OCI-LY7 (cell line): ENCODE measurements around the gene AUTS2. TPM values are rescaled to one million over a fixed set of nuclear protein-coding genes. Genes with fewer than 3 reads are reported as not detected.
A peak's percentile ranks its signal among the peaks of the same experiment; 100 is the strongest.

Experiments
- BruUV-seq: library from RNA; stranded (reverse); fragments of 400-500 nt; replicated peaks from 2 replicates; lab custom pipeline; 2021; lab: Mats Ljungman, UMichigan
- CTCF ChIA-PET: fragments of 300-600 bp; sonication (Branson Sonifier 250); formaldehyde crosslinking; loops from one replicate; lab custom pipeline; 2022; ENCODE audit warnings: antibody characterized with exemption; ENCODE audit not compliant: unreplicated experiment; lab: Charles Lee
- POLR2A ChIA-PET: fragments of 300-600 bp; sonication (Branson Sonifier 250); formaldehyde crosslinking; loops from one replicate; lab custom pipeline; 2022; ENCODE audit warnings: antibody characterized with exemption; lab: Charles Lee
- DNase-seq: peaks from one replicate; pipeline ENCODE4 v3.0.0-alpha.2; 2015; ENCODE audit warnings: low spot score
- H2AFZ ChIP-seq: fragments of 200-600 bp; sonication (generic), shearing (Covaris generic); 2 replicates; pipeline ENCODE4 v1.6.1; 2014; ENCODE audit warnings: mild to moderate bottlenecking, antibody characterized with exemption, low read length, moderate library complexity
- H3K27ac ChIP-seq: fragments of 200-600 bp; sonication (generic); 2 replicates; pipeline ENCODE4 v1.5.1; 2014; ENCODE audit warnings: mixed run types, low read depth, mild to moderate bottlenecking, moderate library complexity, low read length, inconsistent platforms; ENCODE audit not compliant: poor library complexity, severe bottlenecking
- H3K36me3 ChIP-seq: fragments of 200-600 bp; sonication (generic); 2 replicates; pipeline ENCODE4 v1.6.1; 2014; ENCODE audit warnings: mild to moderate bottlenecking, antibody characterized with exemption, low read length, moderate library complexity, mixed read lengths; ENCODE audit not compliant: insufficient read depth
- H3K4me1 ChIP-seq: fragments of 200-600 bp; sonication (generic); 2 replicates; pipeline ENCODE4 v1.5.1; 2014; ENCODE audit warnings: mild to moderate bottlenecking, low read length; ENCODE audit not compliant: insufficient read depth, poor library complexity, severe bottlenecking
- H3K4me2 ChIP-seq: fragments of 200-600 bp; sonication (generic); 2 replicates; pipeline ENCODE4 v1.6.1; 2014; ENCODE audit warnings: mild to moderate bottlenecking, low read length
- H3K4me3 ChIP-seq: fragments of 200-600 bp; sonication (generic); 2 replicates; pipeline ENCODE4 v1.5.1; 2014; ENCODE audit warnings: mild to moderate bottlenecking, low read depth, low read length; ENCODE audit not compliant: poor library complexity, severe bottlenecking
- H3K79me2 ChIP-seq: fragments of 200-600 bp; sonication (generic); 2 replicates; pipeline ENCODE4 v1.6.1; 2016; ENCODE audit warnings: low read depth, mild to moderate bottlenecking, low read length, moderate library complexity, mixed read lengths; ENCODE audit not compliant: insufficient read depth
- H3K9me2 ChIP-seq: fragments of 200-600 bp; sonication (generic); 2 replicates; pipeline ENCODE4 v1.6.1; 2016; ENCODE audit warnings: mild to moderate bottlenecking, low read length, mixed read lengths; ENCODE audit not compliant: insufficient read depth
- H3K9me3 ChIP-seq: fragments of 200-600 bp; sonication (generic); 2 replicates; pipeline ENCODE4 v1.6.1; 2014; ENCODE audit warnings: mild to moderate bottlenecking, mixed run types, low read length, mixed read lengths
- H4K20me1 ChIP-seq: fragments of 200-600 bp; sonication (generic); 2 replicates; pipeline ENCODE4 v1.6.1; 2014; ENCODE audit warnings: mild to moderate bottlenecking, antibody characterized with exemption, low read length, moderate library complexity, mixed read lengths; ENCODE audit not compliant: insufficient read depth
- CTCF ChIP-seq: fragments of 200-600 bp; sonication (generic); conservative IDR thresholded peaks from 2 replicates; pipeline ENCODE4 v1.5.1; 2014; ENCODE audit warnings: mild to moderate bottlenecking, antibody characterized with exemption, low read length, moderate library complexity, mixed read lengths
- EZH2phosphoT487 ChIP-seq: fragments of 200-600 bp; sonication (generic); IDR thresholded peaks from 2 replicates; pipeline ENCODE4 v1.6.1; 2018; ENCODE audit warnings: low read depth, borderline replicate concordance, mild to moderate bottlenecking, mixed run types, antibody characterized with exemption, low read length, moderate library complexity, mixed read lengths
- intact Hi-C: fragments of 100-400 bp; cut with micrococcal nuclease; formaldehyde crosslinking; loops from one replicate; pipeline ENCODE4 v1.10.0; 2022; ENCODE audit not compliant: unreplicated experiment
- total RNA-seq, 2 experiments: library from RNA; depleted of rRNA in 1 of 2; stranded (reverse); fragments of >200 nt in 1 of 2; shearing (Covaris generic) in 1 of 2; gene quantifications; 2 replicates each; pipeline ENCODE4 v1.2.3, GENCODE V29; 2014 to 2022

Gene AUTS2
- total RNA-seq, 2 experiments from 2014 or later: 37.9 to 78.5 TPM

GRCh38 chr7:69577221-69577620 lies 21.1 kb upstream of the AUTS2 start:
- no peaks in the 10 kb centered on the region for H3K9me3 ChIP-seq
- CTCF ChIA-PET: no interaction called here
- no peaks in the 10 kb centered on the region for H3K36me3 ChIP-seq
- H3K4me1 ChIP-seq: peaks cover 20% of the 10 kb centered on the region
- no peaks in the 10 kb centered on the region for H3K79me2 ChIP-seq
- TF ChIP-seq CTCF (no peak), EZH2phosphoT487 (no peak)
- no TSS peak for BruUV-seq
- peak; percentile 26 for DNase-seq
- POLR2A ChIA-PET: interaction anchor here (0.5 to 1.9 kb wide), 6 partner anchors 9 to 441 kb away, joined by 3 to 9 read pairs (median 4); no protein-coding TSS in a partner anchor
- H3K9me2 ChIP-seq: no peaks in the 10 kb centered on the region
- H2AFZ ChIP-seq: peak overlapping the region; percentile 95
- peak overlapping the region; percentile 9 for H3K27ac ChIP-seq
- intact Hi-C loops: no loop called here
- peak overlapping the region; percentile 8 for H3K4me3 ChIP-seq
- H3K4me2 ChIP-seq: peak overlapping the region; percentile 57
- H4K20me1 ChIP-seq: no peaks in the 10 kb centered on the region

- Histone ChIP-seq H3K4me3 (no peak overlapping the region), H3K27ac (no peak overlapping the region), H3K36me3 (no peaks in the 10 kb centered on the region), H4K20me1 (no peaks in the 10 kb centered on the region), H2AFZ (no peak overlapping the region), H3K4me2 (no peak overlapping the region), H3K79me2 (no peaks in the 10 kb centered on the region), H3K4me1 (no peaks in the 10 kb centered on the region), H3K9me2 (no peaks in the 10 kb centered on the region), H3K9me3 (no peaks in the 10 kb centered on the region)
- no TSS peak for BruUV-seq
- CTCF ChIA-PET: no interaction called here
- intact Hi-C loops: no loop called here
- TF ChIP-seq CTCF (no peak), EZH2phosphoT487 (no peak)
- POLR2A ChIA-PET: no interaction called here
- DNase-seq: no peak
Measured at GRCh38 chr7:69585169-69585568, 13.1 kb upstream of the AUTS2 start.

- no peaks in the 10 kb centered on the region for H3K79me2 ChIP-seq
- no peak overlapping the region for H3K4me3 ChIP-seq
- no peaks in the 10 kb centered on the region for H4K20me1 ChIP-seq
- no peak for DNase-seq
- H3K4me1 ChIP-seq: no peaks in the 10 kb centered on the region
- POLR2A ChIA-PET: no interaction called here
- no peak overlapping the region for H2AFZ ChIP-seq
- H3K36me3 ChIP-seq: no peaks in the 10 kb centered on the region
- peaks cover 6% of the 10 kb centered on the region; the same call in 1 of the 2 replicates for H3K9me3 ChIP-seq
- no peaks in the 10 kb centered on the region for H3K9me2 ChIP-seq
- no peak overlapping the region for H3K27ac ChIP-seq
- BruUV-seq: no TSS peak
- CTCF ChIA-PET: no interaction called here
- intact Hi-C loops: no loop called here
- no peak overlapping the region for H3K4me2 ChIP-seq
- TF ChIP-seq CTCF (no peak), EZH2phosphoT487 (no peak)
Measured at GRCh38 chr7:69586321-69586720, 12.0 kb upstream of the AUTS2 start.
